Sciatic nerve (tissue), 2 donors: ENCODE results near the gene HNRNPAB. TPM values are rescaled to one million over a fixed set of nuclear protein-coding genes. Genes with fewer than 3 reads are reported as not detected.
"Not testable (repeated sequence)": the region's sequence is repeated elsewhere in the genome, so short reads cannot be mapped to it uniquely, and the experiment has no call there.

ENCODE experiments used
- ATAC-seq: fragments of 200-7000 bp; cut with Tn5 transposase; one replicate; pipeline ENCODE4 v1.9.1; 2020; ENCODE audit warnings: mild to moderate bottlenecking, moderate library complexity
- DNase-seq: peaks from one replicate; pipeline ENCODE4 v3.0.0-alpha.2; 2020; ENCODE audit warnings: low spot score
- intact Hi-C: fragments of 100-400 bp; cut with DNase I; formaldehyde crosslinking; loops from one replicate; pipeline ENCODE4 v1.14.2; 2022
- total RNA-seq: library from RNA; stranded (reverse); fragmentation: NEBNext Ultra II Directional; extraction: Animal tissue kit (Norgen Biotek cat#: 25700); gene quantifications from one replicate; pipeline ENCODE4 v1.2.1, GENCODE V29; 2021
- donor health status: DM: no; HTN: no; CAD: no.
- donor health status: DM: no; HTN: no; CAD: no.

Gene HNRNPAB
- total RNA-seq, 1 donor from 2014 or later, result 88.0 TPM

DNA sequence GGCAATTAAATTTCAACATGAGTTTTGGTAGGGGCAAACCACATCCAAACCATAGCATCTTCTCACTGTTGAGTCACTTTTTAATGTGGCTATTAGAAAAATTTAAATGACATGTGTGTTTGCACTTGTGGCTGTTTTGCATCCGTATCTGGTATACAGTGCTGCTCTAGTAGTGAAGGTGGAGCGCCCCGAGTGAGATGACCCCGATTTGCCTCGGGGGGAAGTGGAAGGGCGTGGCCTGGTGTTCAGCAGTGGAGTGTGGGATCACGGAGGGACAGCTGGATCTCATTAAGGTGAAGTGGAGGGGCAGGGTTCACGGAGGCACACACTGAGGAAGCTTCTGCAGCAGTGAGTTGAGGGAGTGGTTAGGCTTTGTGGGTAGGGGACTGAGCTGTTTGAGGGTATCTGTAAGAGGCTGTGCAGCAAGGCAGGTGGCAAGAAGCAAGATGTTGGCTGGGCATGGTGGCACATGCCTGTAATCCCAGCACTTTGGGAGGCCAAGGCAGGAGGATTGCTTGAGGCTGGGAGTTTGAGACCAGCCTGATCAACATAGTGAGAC is 11.0 kb upstream of the HNRNPAB start:
- ATAC-seq (no peak), DNase-seq (no peak)
- intact Hi-C loops, result no loop called here

DNA sequence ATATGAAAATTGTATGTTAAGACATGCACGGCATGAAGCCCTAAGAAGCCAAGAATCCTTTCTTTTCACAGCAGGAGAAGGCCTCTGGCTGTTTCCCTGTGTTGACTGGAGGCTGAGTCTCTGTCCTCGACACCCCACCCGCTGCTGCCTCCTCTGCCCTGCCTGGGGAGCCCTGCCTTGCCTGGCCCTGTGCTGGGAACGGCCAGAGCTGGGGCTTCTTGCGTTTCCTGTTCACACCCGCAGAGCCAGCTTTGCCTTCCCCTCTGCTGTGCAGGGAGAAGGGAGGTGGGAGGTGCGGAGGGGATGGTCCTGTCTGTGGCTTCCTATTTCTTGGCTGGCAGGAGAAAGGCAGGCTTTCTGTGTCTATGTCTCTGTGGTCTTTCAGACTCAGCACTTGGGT is 10.3 kb upstream of the HNRNPAB start:
- no peak for DNase-seq
- intact Hi-C loops, result no loop called here
- no peak for ATAC-seq

DNA sequence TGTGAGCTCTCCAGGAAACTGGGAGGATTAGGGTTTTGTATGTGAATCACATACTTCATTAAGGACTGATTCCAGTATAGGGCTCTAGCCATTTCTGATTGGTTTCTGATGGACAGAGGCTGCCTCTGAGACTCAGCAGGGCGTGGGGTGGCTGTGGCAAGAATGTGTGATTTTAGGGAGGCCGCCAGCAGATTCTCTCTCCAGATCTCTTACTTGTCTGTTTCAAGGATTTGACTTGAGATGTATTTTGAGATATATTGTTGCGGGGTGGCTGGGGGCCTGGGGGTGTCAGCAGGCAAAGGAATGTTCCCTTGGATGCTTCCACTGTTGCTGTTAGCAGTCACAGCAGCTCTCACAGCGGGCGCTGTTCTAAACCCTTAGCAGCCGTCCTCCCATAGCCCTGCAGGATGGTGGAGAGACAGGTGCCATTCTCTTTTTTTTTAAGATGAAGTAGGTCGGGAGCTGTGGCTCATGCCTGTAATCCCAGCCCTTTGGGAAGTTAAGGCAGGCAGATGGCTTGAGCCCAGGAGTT is 8.0 kb upstream of the HNRNPAB start:
- no peak for DNase-seq
- no peak for ATAC-seq
- intact Hi-C loops, result no loop called here

DNA sequence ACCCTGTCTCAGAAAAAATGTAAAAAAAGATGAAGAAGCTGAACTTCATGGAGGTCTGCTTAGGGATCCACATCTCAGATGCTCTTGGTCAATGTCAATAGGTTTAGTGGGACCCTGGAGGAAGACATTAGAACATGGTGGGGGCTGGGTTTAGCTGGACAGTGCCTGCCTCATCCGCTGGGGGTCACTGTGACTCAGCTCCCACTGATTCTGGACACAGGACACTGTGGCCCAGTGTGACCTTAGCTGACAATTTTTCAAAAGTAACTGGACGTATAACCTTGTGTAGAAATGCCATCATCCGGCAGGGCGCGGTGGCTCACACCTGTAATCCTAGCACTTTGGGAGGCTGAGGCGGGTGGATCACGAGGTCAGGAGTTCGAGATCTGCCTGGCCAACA is 7.3 kb upstream of the HNRNPAB start:
- ATAC-seq (no peak), DNase-seq (no peak)
- intact Hi-C loops, result no loop called here

DNA sequence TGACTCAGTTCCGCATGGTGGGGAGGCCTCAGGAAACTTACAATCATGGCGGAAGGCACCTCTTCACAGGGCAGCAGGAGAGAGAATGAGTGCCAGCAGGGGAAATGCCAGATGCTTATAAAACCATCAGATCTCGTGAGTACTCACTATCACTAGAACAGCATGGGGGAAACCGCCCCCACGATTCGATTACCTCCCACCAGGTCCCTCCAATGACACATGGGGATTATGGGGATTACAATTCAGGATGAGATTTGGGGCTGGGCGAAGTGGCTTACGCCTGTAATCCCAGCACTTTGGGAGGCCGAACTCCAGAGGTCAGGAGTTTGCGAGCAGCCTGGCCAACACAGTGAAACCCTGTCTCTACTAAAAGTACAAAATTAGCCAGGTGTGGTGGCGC is 6.2 kb upstream of the HNRNPAB start:
- intact Hi-C loops, ATAC-seq, DNase-seq: not testable (repeated sequence)

DNA sequence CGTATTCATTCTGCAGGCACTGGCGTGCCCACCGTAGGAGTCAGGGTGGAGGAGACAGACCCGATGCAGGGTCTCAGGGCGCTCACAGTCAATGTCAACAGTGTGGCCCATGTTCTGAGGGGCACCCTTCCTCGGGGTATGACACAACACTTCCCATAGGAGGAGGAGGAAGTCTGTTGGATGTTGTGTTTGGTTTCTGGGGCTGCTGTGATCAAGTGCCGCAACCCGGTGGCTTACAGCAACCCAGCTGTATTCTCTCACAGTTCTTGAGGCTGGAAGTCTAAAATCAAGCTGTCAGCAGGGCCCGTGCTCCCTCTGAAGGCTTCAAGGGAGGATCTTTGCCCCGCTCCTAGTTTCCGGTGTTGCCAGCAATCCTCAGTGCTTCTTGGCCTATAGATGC is 5.6 kb upstream of the HNRNPAB start:
- no peak for DNase-seq
- no peak for ATAC-seq
- intact Hi-C loops, result no loop called here

DNA sequence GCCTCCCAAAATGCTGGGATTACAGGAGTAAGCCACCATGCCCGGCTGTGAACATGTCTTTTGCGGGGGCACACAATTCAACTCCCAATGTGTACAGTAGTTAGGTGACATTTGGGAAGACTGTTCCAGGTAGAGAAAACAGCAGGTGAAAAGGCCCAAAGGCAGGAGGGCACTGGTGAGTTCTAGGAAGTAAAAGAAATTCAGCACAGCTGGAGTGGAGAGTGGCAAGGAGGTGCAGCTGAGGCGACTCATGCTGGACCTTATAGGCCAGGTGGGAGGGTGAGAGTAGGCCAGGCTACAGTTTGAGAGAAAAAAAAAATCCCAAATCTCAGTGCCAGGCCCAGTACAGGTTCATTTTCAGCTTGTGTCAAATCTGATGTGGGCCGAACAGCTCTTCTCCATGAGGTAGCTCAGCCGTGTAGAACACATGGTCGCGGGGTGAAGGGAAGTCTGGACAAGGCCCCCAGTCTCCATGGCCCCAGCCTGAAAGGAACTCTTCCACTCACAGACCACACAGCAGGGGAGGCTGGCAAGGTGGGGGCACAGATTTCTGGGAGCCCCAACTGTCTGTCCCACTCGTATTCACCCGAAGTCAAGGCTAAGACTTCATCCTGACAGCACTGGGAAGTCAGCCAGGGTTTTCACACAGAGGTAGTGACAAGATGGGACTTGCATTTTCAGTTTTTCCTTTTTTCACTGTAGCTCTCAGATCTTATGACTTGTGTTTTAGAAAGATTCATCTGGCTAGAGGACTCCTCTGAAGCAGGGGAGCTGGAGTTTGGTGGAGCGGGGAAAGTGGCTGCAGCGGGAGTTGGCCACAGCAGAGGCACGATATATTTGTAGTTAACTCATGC is 4.5 kb upstream of the HNRNPAB start:
- DNase-seq (no peak), ATAC-seq (no peak)
- intact Hi-C loops, result no loop called here

DNA sequence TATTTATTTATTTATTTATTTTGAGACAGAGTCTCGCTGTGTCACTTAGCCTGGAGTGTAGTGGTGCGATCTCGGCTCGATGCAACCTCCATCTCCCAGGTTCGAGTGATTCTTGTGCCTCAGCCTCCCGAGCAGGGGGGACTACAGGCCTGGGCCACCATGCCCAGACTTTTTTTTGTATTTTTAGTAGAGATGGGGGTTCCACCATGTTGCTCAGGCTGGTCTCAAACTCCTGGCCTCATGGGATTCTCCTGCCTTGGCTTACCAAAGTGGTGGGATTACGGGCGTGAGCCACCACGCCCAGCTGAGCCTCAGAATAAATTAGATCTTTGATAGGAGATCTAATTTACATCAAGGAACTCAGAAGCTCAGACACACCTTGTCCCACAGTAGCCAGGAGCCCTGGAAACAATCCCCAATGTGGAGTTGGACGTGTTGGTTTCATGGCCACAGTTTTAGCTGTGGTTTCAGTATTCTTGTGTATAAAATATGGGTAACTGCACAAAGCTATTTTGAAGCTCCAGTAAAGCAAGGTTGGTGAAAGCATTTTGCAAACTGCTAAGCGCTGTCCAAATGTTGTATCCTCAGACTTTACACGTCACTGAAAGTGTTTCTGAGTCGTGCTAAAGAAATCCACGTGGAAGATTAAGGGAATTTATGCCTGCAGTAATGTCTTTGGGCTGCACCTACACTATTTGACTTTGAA is 3.0 kb upstream of the HNRNPAB start:
- no peak for DNase-seq
- intact Hi-C loops, result no loop called here
- no peak for ATAC-seq

DNA sequence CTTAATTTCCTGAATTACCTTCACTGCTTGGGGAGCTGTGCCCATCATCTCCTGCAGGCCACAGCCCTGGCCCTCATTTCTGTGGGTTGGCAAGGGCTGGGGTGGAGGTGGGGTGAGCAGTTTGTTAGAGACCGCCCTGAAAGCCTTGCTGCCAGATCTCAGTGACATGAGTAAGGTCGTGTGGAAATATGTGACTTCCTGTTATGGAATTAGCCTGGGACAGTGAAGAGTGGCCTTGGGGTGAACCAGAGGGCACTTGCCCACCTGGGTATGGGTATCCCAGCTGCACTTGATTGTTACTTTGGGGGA is 2.5 kb upstream of the HNRNPAB start:
- no peak for DNase-seq
- intact Hi-C loops, result no loop called here
- ATAC-seq, result no peak

DNA sequence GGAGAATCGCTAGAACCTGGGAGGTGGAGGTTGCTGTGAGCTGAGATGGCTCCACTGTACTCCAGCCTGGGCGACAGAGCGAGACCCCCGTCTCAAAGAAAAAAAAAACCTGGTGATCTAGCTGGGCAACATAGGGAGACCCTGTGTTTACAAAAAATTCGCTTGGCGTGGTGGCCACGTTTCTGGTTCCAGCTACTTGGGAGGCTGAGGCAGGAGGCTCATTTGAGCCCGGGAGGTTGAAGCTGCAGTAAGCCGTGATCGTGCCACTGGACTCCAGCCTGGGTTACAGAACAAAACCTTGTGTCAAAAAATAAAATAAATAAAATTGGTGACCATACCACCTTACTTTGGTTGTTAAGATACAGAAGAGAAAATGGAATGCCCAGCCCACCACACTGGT is 1.8 kb upstream of the HNRNPAB start:
- DNase-seq (no peak), ATAC-seq (no peak)
- intact Hi-C loops, result no loop called here

DNA sequence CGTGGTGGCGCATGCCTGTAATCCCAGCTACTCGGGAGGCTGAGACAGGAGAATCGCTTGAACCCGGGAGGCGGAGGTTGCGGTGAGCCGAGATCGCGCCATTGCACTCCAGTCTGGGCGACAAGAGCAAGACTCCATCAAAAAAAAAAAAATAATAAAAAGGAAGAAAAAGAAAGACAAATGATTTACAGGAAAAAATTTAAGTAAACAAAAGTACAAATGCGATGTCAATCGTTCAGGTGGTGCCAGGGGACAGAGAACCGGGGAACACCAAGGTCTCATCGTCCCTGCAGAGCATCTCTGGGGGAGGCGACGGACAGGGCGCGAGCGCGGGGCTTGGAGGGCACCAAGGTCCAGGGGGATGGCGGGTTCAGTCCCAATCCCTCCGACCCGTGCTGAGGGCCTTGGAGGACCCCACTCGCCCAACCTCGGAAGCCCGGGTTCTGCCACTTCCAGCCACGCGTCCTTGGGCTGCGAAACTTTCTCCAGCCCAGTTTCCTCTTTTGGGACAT is 607 bp upstream of the HNRNPAB start:
- ATAC-seq (peak; percentile 8), DNase-seq (no peak)
- intact Hi-C loops, result no loop called here

DNA sequence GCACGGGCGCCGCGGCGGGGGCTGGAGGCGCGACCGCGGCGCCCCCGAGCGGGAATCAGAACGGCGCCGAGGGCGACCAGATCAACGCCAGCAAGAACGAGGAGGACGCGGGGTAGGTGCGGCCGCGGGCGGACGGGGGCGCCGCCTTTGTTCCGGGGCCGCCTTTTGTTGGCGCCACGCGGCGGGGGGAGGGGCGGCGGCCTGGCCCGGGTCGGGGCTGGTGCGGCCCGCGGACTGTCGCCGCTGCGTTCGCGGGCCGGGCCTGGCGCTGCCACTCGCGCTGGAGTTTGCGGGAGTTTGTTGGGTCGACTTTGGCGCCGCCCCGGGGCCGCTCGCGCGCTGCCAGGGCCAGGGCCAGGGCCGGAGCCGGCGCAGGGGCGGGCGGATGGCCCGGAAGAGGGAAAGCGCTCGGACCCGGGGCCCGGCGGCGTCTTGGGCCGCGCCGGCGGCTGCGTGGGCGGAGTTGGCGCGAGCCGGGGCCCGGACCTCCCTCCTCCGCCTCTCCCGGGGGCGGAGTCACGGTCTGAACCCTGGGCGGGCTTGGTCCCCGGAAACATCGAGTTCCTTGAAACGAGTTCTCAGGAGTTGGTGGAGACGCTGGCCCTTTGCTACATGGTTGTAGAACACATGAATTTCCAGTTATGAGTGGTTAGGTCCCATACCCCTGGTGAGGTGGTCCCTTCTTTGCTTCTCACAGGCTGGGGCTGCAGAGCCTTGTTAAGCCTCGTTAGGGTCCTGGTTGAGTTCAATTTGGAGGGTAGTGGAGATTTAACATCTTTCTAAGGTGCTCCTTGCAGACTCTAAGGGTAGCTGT is 809 bp downstream of the HNRNPAB start:
- ATAC-seq (peak; percentile 62), DNase-seq (peak; percentile 87)
- intact Hi-C loops, result no loop called here

DNA sequence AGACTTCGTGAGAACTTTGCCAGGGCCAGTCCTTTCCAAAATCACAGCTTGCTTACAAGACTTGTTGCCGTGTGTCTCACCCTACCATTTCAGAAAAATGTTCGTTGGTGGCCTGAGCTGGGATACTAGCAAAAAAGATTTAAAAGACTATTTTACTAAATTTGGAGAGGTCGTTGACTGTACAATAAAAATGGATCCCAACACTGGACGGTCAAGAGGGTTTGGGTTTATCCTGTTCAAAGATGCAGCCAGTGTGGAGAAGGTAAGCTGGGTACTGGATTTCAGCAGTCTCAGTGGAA is 1.4 kb downstream of the HNRNPAB start:
- intact Hi-C loops, result no loop called here
- ATAC-seq (no peak), DNase-seq (no peak)

DNA sequence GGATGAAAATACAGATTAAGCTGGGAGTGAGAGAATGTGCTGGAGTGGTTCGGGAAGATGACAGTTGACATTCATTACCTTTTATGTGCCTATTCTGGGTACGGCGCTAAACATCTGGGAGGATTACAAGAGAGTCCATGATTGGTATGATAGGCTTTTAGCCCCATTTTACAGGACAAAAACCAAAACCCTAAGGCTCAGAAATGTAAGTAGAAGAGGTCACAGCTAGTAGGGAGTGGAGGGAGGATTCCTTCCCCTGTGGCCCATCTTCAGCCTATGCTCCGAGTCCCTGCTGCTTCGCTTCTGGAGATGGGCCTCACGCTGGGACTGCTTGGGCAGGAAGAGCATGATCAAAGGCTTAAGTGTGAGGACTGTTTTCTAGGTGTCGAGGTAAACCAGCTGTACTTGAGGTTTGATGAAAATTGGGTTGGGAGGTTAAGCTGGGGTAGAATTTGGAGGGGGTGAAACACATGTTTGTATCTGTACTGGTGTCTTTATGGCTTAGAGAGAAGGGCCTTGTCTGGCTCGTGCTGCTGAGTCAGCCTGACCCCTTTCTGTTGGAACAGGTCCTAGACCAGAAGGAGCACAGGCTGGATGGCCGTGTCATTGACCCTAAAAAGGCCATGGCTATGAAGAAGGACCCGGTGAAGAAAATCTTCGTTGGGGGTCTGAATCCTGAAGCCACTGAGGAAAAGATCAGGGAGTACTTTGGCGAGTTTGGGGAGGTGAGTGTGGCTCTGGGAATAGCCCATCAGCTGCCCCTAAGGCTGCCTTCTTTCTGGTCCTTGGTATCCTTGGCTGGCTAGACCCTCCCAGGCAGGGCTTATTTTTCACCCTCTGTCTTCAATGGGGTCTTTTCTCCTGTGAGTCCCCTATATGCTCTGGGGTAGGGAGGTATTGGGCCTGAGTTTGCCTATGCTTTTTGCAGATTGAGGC is 2.1 kb downstream of the HNRNPAB start:
- no peak for ATAC-seq

DNA sequence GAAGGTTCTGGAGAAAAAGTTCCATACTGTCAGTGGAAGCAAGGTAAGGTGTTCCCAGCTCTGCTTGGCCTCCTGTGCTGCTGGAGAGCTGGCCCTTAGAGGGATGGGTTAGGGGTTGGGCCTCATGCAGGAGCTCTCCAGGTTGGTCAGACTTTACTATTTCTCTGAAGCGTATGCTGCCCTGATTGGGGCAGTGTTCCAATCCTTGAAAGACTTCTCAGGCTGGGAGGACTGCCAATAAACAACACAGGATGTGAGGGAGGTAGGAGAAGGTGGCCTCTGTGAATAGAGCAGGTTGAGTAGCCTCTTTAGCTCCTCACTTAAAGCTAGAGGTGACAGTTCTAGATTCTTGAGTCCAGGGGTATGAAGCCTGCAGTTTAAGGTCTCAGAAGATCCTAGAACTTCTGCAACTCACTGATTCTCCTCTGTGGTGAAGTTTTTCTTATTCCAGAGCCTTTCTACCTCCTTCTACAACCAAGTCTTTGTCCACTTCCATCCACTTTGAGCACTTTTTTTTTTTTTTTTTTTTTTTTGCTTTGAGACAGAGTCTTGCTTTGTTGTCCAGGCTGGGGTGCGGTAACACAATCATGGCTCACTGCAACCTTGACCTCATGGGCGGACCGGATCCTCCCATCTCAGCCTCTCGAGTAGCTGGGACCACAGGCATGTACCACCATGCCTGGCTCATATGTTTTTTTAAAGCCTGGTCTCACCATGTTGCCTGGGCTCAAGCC is 3.0 kb downstream of the HNRNPAB start:
- intact Hi-C loops, result no loop called here
- no peak for ATAC-seq
- DNase-seq, result no peak

More for the DNA sequence above, 2.1 kb downstream of the HNRNPAB start:
- DNase-seq, result no peak
- intact Hi-C loops, result no loop called here

DNA sequence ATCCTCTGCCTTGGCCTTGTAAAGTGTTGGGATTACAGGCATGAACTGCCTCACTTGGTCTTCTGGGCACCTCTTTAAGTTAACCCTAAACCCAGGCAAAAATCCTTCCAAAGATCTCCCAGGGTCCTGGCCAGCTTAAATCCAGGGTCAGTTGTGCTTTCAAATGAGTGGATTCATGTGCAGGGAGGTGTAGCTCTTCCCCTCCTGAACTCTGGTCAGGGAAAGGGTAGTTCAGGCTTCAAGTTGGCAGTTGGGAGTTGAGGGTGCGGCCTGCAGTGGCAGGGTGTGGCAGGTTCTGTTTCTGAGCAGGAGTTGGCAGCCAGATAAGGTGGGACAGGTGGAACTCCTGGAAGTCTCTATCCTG is 3.6 kb downstream of the HNRNPAB start:
- intact Hi-C loops, result no loop called here
- no peak for ATAC-seq
- no peak for DNase-seq

DNA sequence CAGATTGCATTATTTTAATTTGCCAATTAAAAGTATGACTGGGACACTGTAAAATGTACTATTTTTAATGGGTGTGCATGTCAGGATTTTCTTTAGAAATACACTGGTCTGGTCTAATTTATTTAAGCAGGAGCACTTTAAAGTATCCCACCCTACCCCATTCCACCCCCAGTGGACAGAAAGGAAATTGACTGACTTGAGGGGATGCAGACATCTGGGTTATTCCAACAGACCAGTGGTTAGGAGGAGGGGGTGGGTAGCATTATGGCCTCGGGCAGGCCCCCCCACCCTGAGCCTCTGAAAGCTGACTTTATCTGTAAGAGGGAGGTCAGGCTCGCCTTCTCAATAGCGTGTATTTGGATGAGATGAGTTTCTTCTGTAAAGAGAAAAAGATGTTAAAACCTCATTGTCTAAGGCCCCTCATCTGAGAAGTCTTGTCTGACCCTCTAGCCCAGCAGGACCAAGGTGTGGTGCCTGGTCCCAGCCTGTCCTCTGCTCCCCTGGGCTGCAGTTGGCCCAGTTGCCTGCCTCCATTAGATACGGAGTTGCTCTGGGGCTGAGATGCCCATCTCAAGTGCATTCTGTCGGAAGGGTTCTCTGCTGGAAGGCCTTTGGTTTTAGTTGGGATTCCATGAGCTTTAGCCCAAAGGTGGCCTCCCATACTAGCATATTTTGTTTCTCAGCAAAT is 4.4 kb downstream of the HNRNPAB start:
- intact Hi-C loops, result no loop called here
- DNase-seq (no peak), ATAC-seq (no peak)
